Measurements from ENCODE around the gene MRGPRX2. TPM values are rescaled to one million over a fixed set of nuclear protein-coding genes. Genes with fewer than 3 reads are reported as not detected.

MRGPRX2 gene
- total and polyA plus RNA-seq, 2 donors (not counting 3 experiments of a cell fraction or from before 2014, with no cell fraction given) = not detected

GRCh38 chr11:19107125-19107524, 46.6 kb upstream of the MRGPRX2 start:
- Histone ChIP-seq H2AFZ (ENCODE audit: low read depth, low read length) (no peak overlapping the region), H3K4me2 (ENCODE audit: insufficient read depth, low read length) (no peak overlapping the region), H3K4me1 (ENCODE audit: control insufficient read depth, extremely low read depth, insufficient read depth, low read length) (peaks cover 21% of the 10 kb centered on the region), H3K27me3 (ENCODE audit: control insufficient read depth in 2 of 2, insufficient read depth in 2 of 2, low read length in 2 of 2) (no peaks in the 10 kb centered on the region), H3K9me1 (replicated peaks; ENCODE audit: control insufficient read depth, extremely low read depth, insufficient read depth, low read length) (no peaks in the 10 kb centered on the region), H3K9me3 (replicated peaks; ENCODE audit: control insufficient read depth, insufficient read depth, low read length) (no peaks in the 10 kb centered on the region), H3K4me3 (replicated peaks in 1 of 3; ENCODE audit: insufficient read depth in 1 of 3, low read depth in 1 of 3, low read length in 3 of 3) (no peak overlapping the region), H4K20me1 (replicated peaks; ENCODE audit: control insufficient read depth, extremely low read depth, insufficient read depth, low read length) (no peaks in the 10 kb centered on the region), H3K27ac (ENCODE audit: insufficient read depth, low read depth, low read length) (no peak overlapping the region), H3K36me3 (ENCODE audit: control insufficient read depth in 2 of 2, extremely low read depth in 1 of 2, insufficient read depth in 2 of 2, low read length in 2 of 2) (no peaks in the 10 kb centered on the region), H3K79me2 (ENCODE audit: control insufficient read depth, insufficient read depth, low read length) (no peaks in the 10 kb centered on the region), H3K9ac (replicated peaks; ENCODE audit: extremely low read depth, insufficient read depth, low read length) (no peak overlapping the region)
- ChIA-PET POLR2A (no interaction called here), CTCF (interaction anchor here (1.4 to 6.4 kb wide), 2 partner anchors 16 to 29 kb away, joined by 4 to 121 read pairs; no protein-coding TSS in a partner anchor)
- dilution Hi-C loops (cut with MboI; ENCODE audit: extremely low pct_ligation_motif_present, low sequenced_read_pairs) (no loop called here), intact Hi-C loops (cut with micrococcal nuclease) (no loop called here)
- BruUV-seq (replicated peaks) = no TSS peak
- FAIRE-seq (no peak), DNase-seq (ENCODE audit: low read depth, low spot score) (no peak)
- TF ChIP-seq POLR2AphosphoS5 (IDR thresholded peaks at IDR 0.05; ENCODE audit: insufficient read depth, low read depth, low read length) = no peak
- no peak for TF ChIP-seq CTCF (IDR thresholded peaks at IDR 0.05; ENCODE audit: extremely low read depth in 1 of 2, insufficient read depth in 1 of 2, low read depth in 1 of 2, low read length in 2 of 2)
- no peak for TF ChIP-seq JUN (IDR thresholded peaks at IDR 0.05; ENCODE audit: borderline replicate concordance, insufficient read depth, insufficient read length, low read depth)
- no peak for TF ChIP-seq FOS (IDR thresholded peaks at IDR 0.05; ENCODE audit: borderline replicate concordance, insufficient read depth, low read length)
- TF ChIP-seq MYC (IDR thresholded peaks at IDR 0.05; ENCODE audit: low read depth, low read length) = no peak
- no peak for TF ChIP-seq POLR2A (IDR thresholded peaks at IDR 0.05; ENCODE audit: low read depth, low read length)
- no peak for TF ChIP-seq EZH2 (IDR thresholded peaks at IDR 0.05; ENCODE audit: borderline replicate concordance, low read depth, low read length, severe bottlenecking)

All from endothelial cell of umbilical vein (primary cell).